Ecto neural progenitor cell (in vitro differentiated cells): Measurements from ENCODE around the gene ECI2.
A peak's percentile ranks its signal among the peaks of the same experiment; 100 is the strongest.
"Not testable (repeated sequence)": the region's sequence is repeated elsewhere in the genome, so short reads cannot be mapped to it uniquely, and the experiment has no call there.

Experiments used
- DNase-seq: peaks from one replicate; pipeline ENCODE4 v3.0.0-alpha.2; 2018; ENCODE audit warnings: low spot score

Gene ECI2

DNA sequence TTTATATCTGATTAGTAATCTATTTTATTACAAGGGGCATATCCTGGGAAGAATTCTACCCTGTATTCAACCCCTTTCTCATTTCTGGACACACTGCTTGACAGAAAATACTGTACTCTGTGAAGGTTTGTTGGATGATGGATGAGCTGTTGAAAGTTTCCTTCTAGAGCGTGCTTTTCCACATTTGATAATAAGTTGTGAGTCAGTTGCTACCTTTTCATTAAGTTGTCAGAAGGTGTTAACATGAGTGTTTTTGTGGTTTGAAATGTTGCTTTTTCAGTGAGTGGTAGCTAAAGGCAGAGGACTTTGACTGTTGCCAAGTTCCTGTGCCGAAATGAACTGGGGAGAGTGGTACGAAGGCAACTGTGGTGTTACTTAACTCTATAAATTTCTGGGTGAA lies 3.9 kb upstream of the ECI2 start:
- no peak for DNase-seq

DNA sequence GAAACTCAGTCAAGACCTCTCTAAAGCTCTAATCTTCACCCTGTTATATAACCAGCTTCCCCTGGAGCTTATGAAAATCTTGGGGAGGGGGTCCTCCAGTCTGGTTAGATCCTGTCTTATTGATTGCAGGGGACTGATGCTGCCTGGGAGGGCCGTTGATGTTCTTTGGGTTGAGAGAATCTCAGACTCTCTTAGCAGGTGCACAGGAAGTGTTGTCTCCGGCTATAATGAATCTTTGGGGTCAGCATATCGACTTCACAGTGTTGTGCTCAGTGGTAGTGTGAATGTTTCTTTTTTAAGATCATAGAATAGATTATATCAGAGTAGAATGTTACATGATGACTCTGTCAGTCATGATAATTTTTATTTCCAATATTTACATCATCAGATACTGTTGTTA lies 2.8 kb upstream of the ECI2 start:
- DNase-seq, result no peak

DNA sequence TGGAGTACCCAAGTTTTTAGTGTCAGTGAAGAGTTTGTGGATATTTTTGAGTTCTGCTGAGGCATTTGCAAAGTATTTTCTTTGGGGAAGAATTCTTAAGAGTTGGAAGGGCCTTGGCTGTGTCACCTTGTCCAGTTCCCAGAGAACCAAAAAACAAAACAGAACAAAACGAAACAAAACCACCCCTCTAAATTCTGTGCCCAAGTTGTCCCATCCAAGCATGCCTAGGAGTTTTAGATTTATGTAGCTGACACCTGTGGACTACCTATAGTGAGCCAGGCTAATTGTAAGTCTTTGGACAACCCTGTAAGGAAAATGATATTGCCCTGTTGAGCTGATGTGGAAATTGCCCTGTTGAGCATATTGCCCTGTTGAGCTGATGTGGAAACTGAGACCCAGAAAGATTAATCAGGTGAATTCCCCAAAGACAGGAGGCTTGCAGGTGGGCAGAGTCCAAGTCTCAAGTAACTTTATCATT lies 1.0 kb upstream of the ECI2 start:
- DNase-seq, result no peak

DNA sequence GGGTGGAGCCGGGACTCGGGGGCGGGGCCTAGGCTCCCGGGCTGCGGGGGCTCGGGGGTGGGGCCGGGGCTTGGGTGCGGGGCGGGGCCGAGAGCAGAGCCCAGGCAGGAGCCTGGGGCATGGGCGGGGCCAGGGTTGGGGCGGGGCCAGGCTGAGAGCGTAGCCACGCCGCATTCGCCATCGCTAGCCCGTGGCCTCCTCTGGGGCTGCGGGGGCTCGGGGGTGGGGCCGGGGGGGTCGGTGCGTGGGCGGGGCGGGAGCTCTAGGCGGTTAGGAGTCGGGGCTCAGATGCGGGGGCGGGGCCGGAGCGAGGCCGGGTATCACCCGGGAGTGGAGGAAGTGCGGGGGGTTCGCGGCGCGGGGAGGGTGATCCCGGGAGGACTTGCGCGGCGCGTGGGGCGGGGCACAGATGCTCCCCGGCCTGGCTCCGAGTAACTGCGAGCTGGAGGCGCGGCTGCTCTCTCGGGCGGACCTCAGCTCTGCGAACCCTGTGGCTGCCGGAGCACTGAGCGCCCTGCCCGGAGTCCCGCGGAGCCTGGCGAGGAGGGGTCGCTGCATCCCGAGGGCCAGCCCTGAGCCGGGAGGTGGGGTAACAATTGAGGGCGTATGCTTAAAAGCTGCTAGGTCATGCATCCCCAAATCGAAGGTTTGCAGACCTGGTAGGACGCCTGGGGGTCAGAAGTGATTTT lies 434 bp upstream of the ECI2 start:
- DNase-seq, result peak; percentile 96

DNA sequence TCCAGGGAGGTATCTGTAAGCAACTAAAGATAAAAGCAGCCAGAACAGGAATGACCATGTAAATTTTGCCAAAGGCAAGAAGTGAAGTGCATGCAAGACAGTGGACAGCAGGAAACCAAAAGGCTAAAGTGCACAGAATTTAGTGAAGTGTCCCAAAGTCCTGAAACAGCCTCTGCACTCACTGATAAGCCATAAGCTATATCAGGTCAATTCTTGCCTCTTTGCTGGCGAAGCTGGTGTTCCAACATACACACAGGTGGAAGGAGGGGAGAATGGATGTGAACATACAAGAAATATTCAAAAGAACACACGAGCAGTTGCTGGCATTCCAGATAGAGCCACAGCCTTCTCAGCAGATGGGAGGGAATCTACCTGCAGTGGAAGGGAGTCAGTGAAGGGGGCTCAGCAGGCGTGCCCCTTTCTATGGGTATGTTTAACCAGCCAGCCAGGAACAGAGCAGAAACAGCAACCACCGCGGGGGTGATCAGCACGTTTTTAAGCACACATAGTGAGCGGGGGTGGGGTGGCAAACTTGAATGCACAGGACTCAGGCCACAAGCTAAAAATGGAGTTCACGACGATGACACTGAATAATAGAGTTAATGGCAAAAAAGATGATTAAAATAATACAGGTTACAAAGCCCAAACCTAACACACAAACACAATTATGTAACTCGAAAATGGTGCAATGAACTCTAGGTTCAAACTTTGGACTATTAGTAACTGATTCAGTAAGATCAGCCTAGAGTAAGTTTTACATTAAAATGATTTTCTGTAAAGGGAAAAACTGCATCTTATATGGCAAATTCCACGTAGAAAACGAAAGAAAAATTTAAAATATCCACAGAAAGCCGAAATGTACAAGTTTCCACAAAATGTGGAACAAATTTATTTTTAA lies 1.2 kb downstream of the ECI2 start:
- no peak for DNase-seq

DNA sequence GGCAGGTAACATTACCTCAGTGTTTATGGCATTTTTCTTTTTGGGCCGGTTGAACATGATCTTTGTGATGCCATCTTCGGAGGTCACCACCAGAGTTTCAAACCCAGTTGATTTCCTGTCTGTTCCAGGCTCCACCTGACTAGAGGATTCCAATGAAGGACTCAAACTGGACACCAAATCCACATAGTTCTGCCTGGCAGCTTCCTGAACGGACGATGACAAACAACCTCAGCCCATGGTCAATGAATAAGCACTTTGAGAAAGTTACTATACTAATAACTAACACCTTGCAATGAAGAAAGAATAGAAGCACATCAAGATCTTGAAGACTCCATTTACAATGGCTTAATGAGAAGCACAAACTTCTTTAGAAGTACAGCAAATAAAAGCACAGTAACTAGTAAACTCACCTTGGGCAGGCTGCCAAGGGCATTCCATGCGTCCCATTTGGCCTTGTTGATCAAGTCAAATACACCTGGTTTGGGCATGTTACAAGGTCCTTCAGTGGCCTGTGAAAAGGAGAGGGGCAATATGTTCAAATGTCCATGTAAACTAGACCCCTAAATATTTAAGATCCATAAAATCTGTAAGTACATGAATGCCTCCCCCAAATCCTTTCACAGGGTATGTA lies 4.9 kb downstream of the ECI2 start:
- no peak for DNase-seq

DNA sequence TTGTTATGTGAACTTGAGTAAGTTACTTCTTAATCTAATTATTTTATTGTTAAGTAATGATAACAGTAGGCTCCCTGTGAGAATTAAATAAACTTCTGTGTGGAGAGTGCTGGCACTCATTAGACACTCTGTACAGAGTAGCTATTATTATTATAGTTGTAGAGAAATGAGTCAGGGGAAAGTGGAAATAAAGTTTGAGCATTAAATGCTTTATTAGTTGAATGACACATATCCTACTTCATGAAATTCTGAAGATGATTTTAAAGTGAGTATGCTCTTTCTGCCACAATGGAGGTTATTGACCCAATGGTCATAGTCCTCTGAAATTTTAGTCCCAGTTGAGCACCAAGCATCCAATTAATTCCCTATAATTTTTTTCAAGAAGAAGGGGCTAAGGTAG lies 5.9 kb downstream of the ECI2 start:
- no peak for DNase-seq

DNA sequence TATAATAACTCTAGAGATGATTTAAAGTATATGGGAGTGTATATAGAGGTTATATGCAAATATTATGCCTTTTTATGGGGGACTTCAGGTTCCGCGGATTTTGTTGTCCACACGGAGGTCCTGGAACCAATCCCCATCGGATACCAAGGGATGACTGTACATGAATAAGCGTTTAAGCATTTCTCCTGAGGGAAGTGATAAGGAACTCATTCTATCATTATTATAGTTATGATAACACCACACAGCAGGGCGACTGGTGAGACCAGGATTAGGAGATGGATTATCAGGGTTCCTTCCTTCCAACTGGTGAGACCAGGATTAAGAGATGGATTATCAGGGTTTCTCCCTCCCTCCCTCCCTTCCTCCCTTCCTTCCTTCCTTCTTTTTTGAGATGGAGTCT lies 6.6 kb downstream of the ECI2 start:
- no peak for DNase-seq

DNA sequence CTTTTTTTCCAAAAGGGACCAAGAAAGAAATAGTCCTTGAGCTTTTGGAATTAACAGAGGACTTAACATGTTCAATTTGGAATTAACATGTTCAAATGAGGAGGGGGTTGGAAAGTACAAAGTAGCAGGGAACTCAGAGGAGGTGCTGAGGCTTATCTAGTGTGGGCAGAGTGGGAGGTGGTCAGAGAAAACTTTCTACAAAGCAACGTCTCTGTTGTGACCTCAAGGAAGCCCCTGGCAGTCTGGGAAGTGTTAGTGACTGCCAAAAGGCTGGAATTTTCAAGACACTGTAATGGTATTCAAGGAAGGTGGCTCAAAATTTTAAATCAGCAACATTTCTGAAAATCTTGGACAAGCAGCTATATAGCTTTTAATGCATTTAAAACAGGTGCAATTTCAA lies 7.3 kb downstream of the ECI2 start:
- no peak for DNase-seq

DNA sequence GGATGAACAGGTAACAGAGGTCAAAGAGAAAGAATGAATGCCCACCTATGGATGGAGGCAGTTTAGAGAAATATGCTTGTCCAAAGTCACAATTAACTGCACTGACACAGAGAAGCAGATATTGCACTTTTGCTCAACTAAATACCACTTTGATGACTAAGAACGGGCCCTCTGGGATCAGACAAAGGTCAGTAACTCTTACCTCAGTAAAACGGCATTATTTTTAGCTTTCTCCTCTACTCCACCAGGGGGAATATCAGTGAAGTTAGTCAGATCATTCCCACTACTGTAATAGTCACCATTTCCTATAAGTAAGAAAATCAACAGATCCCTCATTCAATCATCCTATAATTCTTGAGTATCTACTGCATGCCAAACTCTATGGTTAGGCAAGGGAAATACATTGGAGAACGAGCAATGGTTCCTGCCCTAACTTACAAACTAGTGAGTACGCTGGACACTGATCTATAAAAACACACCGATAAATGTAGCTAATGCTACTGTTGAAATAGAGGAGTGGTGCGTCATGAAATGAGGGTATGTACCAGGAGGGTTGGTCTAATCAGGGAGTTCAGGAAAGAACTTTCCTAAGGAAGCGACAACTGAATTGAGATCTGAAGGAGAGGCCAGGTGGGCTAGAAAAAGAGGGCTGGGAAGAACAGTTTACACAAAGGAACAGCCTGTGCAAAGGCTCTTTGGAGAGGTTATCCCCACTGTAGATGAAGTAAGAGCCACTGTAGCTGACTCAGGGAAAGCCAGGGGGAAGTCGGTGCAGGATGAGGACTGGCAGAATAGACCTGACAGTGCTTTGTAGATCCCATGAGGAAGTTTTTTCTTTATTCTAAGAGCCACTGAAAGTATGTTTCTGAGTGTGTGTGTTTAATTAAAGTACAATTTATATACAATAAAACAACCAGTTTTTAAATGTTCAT lies 9.2 kb downstream of the ECI2 start:
- no peak for DNase-seq

DNA sequence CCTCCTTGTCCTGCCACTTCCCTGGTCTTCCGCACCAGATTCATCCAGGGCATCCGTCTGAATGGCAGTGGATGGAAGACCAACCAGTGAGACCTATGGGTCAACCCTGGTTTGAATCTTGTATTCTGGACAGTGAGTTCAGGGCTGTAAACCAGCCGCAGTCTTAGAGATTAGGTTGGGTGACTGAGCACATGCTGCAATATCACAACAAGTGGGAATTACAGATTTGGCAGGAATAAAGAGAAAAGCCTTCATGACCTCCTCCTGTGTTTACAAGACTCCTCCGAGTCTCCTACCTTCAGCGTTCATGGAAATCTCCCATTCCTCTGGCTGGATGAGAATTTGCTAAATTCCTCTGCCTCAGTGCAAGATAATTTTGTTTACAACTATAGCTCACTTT lies 9.9 kb downstream of the ECI2 start:
- no peak for DNase-seq

DNA sequence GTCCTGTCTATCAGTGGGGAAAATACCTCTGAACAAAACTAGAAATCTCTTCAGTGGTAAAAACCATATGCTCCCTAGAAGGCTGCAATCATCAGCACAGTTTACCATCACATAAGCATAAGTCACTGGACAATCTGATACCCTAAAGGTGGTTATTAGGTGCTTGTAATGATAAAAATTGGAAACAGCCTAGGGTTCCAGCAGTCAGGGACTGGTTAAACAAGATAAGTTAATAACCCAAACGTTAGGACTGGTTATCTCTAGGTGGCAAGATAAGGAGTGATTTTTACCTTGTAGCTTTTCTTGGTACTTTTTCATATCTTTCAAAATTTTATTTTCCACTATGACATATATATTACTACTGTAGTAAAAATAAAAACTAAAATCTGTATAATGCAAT lies 11.0 kb downstream of the ECI2 start:
- DNase-seq, result no peak

DNA sequence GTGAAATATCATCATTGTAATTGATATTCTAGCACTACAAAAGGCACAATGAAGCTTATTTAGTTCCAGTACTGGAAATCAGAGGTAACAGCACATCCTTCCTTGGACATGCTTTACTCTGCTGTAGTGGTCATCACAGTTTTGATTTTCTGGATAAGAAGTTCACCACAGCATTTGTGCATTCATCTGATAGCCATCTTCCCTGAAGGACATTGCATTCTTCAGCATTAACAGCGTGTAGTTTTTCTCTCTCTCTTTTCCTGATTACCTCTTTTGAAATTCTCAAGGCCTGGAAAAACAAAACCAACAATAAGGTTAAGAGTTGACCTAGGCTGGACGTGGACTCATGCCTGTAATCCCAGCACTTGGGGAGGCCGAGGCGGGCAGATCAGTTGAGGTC lies 19.6 kb downstream of the ECI2 start:
- DNase-seq, result no peak

DNA sequence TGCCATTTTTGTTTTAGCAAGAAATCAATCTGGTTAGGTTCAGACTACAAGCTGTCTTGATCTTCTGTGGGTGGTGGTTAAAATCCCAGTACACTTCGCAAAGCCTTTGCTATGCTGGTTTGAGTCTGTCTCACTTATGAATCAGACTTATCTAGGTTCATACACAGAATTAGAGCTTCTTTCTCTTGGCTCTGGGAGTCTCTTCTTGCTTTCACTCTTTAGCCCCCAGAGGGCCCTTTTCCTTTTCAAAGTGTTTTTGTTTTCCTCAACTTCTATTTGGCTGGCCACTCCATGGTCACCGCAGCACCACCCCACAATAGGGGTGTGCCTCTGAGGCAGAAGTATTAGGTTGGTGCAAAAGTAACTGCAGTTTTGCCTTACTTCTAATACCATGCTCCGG lies 21.3 kb downstream of the ECI2 start:
- DNase-seq, result no peak

DNA sequence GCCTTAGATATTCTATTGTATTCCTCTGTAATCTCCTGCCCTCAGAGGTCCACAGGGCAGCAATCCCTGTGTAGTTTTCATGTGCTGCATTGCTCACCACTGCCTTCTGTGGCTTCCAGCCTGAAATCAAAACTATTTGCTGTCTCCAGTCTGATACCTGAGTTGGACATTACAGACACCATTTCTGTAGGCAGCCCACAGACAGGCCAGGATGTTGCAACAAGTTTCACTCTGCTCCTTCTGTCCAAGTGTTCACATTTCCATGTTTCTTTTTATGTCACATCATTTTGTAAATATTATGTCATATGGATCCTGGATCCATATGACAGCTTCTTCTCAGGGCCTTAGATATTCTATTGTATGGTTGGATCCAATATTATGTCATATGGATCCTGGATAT lies 21.7 kb downstream of the ECI2 start:
- DNase-seq, result no peak

DNA sequence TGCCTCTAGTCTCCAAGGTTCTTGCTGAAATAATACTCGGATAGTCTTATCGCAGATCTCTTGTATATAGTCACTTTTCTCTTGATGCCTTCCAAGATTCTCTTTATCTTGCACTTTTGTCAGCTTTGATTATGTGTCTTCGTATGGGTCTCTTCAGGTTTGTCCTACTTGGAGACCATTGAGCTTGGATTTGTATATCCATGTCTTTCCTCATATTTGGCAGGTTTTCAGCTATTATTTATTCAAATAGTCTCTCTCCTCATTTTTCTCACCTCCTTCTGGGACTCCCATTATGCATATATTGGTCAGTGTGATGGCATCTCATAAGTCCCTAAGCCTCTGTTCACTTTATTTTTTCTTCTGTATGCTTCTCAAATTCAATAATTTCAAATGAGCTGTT lies 23.0 kb downstream of the ECI2 start:
- DNase-seq, result no peak

DNA sequence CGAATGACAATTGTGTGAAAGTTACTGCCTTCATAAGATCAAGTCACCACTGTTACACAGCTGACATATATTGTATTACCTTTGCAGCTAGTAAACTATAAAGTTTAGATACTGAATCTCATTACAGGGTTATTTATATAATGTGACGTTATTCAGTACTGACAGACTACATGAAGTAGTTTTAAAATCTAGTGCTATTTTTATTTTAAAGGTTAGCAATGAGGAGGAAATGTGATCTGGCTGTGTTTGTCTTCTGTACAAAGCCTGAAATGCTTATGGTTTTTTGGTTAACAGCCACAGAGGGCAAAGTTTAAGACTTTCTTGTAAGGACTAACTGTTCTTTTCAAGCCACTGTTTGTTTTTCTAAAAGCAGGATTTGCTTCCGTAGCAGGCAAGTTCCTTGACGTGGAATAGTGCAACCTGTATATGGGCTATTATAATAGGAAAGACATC lies 26.0 kb downstream of the ECI2 start:
- not testable (repeated sequence) for DNase-seq

DNA sequence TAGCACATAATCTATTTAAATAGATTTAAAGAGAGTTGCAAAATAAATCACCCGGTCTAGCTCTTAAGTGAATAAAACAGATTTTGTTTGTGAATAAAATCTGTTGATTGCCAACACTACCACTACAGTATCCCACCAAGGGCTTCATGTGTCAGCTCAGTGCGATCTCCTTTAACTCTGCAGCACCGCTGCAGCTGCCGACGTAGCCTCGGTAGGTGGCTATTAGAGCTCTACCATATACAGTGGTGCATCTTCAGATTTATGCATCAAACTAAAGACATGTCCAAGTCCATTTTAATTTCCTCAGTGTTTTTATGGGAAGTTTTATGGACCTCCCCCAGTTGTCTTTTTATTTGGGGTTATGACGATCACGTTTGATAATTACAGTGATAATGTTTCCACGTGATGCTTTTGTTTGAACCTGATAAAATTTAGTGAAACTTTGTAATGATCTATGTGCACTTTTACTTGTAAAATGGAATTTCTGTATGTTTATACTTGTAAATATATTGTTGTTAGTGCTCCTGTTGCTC lies 26.7 kb downstream of the ECI2 start:
- no peak for DNase-seq

DNA sequence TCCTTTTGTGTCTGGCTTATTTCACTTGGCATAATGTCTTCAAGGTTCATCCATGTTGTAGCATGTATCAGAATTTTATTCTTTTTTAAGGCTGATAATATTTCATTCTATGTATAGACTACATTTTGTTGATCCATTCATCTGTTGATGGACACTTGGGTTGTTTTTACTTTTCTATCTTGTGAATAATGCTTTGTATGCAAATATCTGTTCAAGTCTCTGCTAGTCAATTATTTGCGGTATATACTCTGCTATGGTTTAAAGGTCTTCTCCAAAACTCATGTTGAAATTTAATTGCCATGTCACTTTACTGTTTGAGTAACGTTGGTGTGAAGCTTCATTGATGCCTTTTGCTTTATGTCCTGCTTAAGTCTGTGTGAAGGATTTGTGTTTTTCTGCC lies 27.5 kb downstream of the ECI2 start:
- no peak for DNase-seq

DNA sequence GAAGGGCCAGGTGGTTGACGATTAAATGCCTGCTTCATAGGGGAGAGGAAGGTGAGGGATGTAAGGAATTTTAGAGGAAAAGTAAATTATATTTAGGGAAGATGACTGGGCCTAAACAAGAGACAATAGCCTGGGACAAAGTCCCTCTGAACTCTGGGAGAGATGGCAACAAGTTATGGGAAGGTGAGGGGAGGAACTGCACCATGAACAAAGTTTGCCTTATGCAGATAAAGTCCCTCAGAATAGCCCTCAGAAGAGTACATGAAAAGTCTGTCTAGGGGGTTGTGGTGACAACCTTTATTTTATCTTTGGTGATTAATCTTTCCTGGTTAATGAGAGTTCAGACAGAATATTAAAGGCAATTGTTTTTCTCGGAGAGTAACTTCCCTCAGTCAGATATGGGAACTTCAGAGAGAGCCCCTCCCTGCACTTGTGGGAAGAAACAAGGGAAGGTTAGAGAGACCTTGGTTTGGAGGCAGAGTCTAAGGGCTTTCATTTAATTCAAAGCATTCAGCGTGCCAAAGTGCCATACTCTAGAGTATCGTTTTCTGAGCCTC lies 29.3 kb downstream of the ECI2 start:
- no peak for DNase-seq

DNA sequence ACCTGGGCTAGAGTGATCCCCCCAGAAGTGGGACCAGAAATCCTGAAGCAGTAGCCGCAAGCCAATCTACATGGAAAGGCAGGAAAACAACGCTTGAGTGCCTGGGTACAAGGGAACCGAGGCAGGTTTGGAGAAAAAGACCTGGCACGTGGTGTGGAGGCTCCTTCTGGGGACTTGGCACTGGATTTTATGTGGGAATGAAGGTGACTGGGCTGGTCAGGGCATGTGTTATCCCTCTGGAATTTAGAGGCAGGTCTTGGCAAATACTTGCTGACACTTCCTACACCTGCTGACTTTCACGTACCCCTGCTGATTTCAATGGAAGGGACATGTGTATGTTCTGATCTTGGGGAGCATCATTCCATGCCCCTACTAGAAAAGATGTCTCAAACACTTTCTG lies 31.4 kb downstream of the ECI2 start:
- no peak for DNase-seq
